ENCODE measurements around the gene GIT2. TPM values are rescaled to one million over a fixed set of nuclear protein-coding genes. Genes with fewer than 3 reads are reported as not detected.

The GIT2 gene
- total RNA-seq, 1 experiment from 2014 or later, result 21.7 TPM

GRCh38 chr12:109995686-109996482, at the start of gene GIT2 (continued):
- no peak for TF ChIP-seq PRRX2 (CRISPR knock-in tag; IDR thresholded peaks at IDR 0.05)
- TF ChIP-seq EMX1 (CRISPR knock-in tag; IDR thresholded peaks at IDR 0.05), result no peak
- TF ChIP-seq USF1 (CRISPR knock-in tag; IDR thresholded peaks at IDR 0.05), result peak; percentile 97
- no peak for TF ChIP-seq GTF2I (CRISPR knock-in tag; conservative IDR thresholded peaks at IDR 0.05)
- TF ChIP-seq ZNF138 (CRISPR knock-in tag; conservative IDR thresholded peaks at IDR 0.05), result no peak
- 0 out of 2 replicates have a peak, but pooled peaks have one; percentile 80 for TF ChIP-seq ZNF232 (CRISPR knock-in tag; IDR thresholded peaks at IDR 0.05)
- TF ChIP-seq, protein P1, sequence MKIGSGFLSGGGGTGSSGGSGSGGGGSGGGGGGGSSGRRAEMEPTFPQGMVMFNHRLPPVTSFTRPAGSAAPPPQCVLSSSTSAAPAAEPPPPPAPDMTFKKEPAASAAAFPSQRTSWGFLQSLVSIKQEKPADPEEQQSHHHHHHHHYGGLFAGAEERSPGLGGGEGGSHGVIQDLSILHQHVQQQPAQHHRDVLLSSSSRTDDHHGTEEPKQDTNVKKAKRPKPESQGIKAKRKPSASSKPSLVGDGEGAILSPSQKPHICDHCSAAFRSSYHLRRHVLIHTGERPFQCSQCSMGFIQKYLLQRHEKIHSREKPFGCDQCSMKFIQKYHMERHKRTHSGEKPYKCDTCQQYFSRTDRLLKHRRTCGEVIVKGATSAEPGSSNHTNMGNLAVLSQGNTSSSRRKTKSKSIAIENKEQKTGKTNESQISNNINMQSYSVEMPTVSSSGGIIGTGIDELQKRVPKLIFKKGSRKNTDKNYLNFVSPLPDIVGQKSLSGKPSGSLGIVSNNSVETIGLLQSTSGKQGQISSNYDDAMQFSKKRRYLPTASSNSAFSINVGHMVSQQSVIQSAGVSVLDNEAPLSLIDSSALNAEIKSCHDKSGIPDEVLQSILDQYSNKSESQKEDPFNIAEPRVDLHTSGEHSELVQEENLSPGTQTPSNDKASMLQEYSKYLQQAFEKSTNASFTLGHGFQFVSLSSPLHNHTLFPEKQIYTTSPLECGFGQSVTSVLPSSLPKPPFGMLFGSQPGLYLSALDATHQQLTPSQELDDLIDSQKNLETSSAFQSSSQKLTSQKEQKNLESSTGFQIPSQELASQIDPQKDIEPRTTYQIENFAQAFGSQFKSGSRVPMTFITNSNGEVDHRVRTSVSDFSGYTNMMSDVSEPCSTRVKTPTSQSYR (CRISPR knock-in tag; IDR thresholded peaks at IDR 0.05), result no peak
- peak; percentile 57; the same call in 1 of the 2 replicates for TF ChIP-seq SMAD3 (CRISPR knock-in tag; IDR thresholded peaks at IDR 0.05; ENCODE audit: borderline replicate concordance)
- peak; percentile 97 for TF ChIP-seq USF2 (CRISPR knock-in tag; IDR thresholded peaks at IDR 0.05)
- TF ChIP-seq HMGXB4 (CRISPR knock-in tag; IDR thresholded peaks at IDR 0.05), result peak; percentile 72; the same call in 1 of the 2 replicates
- TF ChIP-seq GRHL2 (CRISPR knock-in tag; IDR thresholded peaks at IDR 0.05; ENCODE audit: insufficient replicate concordance, severe bottlenecking), result no peak
- TF ChIP-seq ARID4B (CRISPR knock-in tag; IDR thresholded peaks at IDR 0.05; ENCODE audit: borderline replicate concordance), result no peak
- TF ChIP-seq HMGA2 (CRISPR knock-in tag; IDR thresholded peaks at IDR 0.05), result no peak
- TF ChIP-seq SP1 (CRISPR knock-in tag; conservative IDR thresholded peaks at IDR 0.05), result peak; percentile 39; the same call in 1 of the 2 replicates
- TF ChIP-seq, protein P2, sequence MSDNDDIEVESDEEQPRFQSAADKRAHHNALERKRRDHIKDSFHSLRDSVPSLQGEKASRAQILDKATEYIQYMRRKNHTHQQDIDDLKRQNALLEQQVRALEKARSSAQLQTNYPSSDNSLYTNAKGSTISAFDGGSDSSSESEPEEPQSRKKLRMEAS (CRISPR knock-in tag; IDR thresholded peaks at IDR 0.05), result peak; percentile 58; the same call in 1 of the 2 replicates
- TF ChIP-seq SOX15 (CRISPR knock-in tag; IDR thresholded peaks at IDR 0.05), result no peak
- TF ChIP-seq MXD4 (CRISPR knock-in tag; IDR thresholded peaks at IDR 0.05; ENCODE audit: borderline replicate concordance), result no peak
- TF ChIP-seq CDX4 (CRISPR knock-in tag; IDR thresholded peaks at IDR 0.05; ENCODE audit: borderline replicate concordance), result no peak

Data from WTC11 (cell line).